CD14-positive monocyte (primary cell): Measurements from ENCODE around the gene NNAT. TPM values are rescaled to one million over a fixed set of nuclear protein-coding genes. Genes with fewer than 3 reads are reported as not detected.
"Not testable (repeated sequence)": the region's sequence is repeated elsewhere in the genome, so short reads cannot be mapped to it uniquely, and the experiment has no call there.

ENCODE experiments used
- DNase-seq, 3 donors: peaks; one replicate each; pipeline ENCODE4 v3.0.0-alpha.2; 2011 to 2022
- H2AFZ ChIP-seq: 2 replicates; pipeline ENCODE4 v1.6.0; 2012; ENCODE audit warnings: mild to moderate bottlenecking, low read depth, low read length, inconsistent platforms; ENCODE audit not compliant: insufficient read depth, poor library complexity, severe bottlenecking
- H3K27ac ChIP-seq, 2 donors: 1 replicate in 1 of 2; 2 replicates in 1 of 2; pipeline ENCODE4 v1.5.1; 2012 to 2013; ENCODE audit warnings: low read length in 2 of 2, control low read depth in 1 of 2, inconsistent platforms in 1 of 2, low read depth in 1 of 2, mild to moderate bottlenecking in 1 of 2
- H3K27me3 ChIP-seq, 2 donors: one replicate each; pipeline versions ENCODE4 v1.6.0 to v1.6.1; 2011 to 2013; ENCODE audit warnings: low read length in 2 of 2; ENCODE audit not compliant: control insufficient read depth in 2 of 2, insufficient read depth in 2 of 2
- H3K36me3 ChIP-seq, 2 donors: replicated peaks in 1 of 2; 1 replicate in 1 of 2; 2 replicates in 1 of 2; pipeline versions ENCODE4 v1.5.1 to v1.6.1; 2012 to 2013; ENCODE audit warnings: low read length in 2 of 2, control low read depth in 1 of 2, inconsistent platforms in 1 of 2, mild to moderate bottlenecking in 1 of 2; ENCODE audit not compliant: insufficient read depth in 2 of 2, control insufficient read depth in 1 of 2
- H3K4me1 ChIP-seq, 2 donors: 1 replicate in 1 of 2; 2 replicates in 1 of 2; pipeline versions ENCODE4 v1.5.1 to v1.6.1; 2012 to 2013; ENCODE audit warnings: low read length in 2 of 2, control low read depth in 1 of 2, inconsistent platforms in 1 of 2, mild to moderate bottlenecking in 1 of 2, moderate library complexity in 1 of 2; ENCODE audit not compliant: insufficient read depth in 2 of 2, control insufficient read depth in 1 of 2
- H3K4me2 ChIP-seq: replicated peaks from 2 replicates; pipeline ENCODE3; 2012; ENCODE audit warnings: low read length, moderate library complexity, mild to moderate bottlenecking; ENCODE audit not compliant: poor library complexity, severe bottlenecking; ENCODE audit errors: extremely low read depth
- H3K4me3 ChIP-seq, 3 experiments: fragments of 200-600 bp in 1 of 3; sonication (generic) in 1 of 3; replicated peaks in 1 of 3; 1 replicate in 2 of 3; 2 replicates in 1 of 3; pipeline ENCODE4 v1.5.1; 2011 to 2013; ENCODE audit warnings: low read length in 3 of 3, mild to moderate bottlenecking in 3 of 3, control low read depth in 2 of 3, low read depth in 2 of 3, inconsistent platforms in 1 of 3, moderate library complexity in 1 of 3
- H3K79me2 ChIP-seq: 2 replicates; pipeline ENCODE4 v1.6.0; 2012; ENCODE audit warnings: mild to moderate bottlenecking, control low read depth, inconsistent platforms, low read length, moderate library complexity; ENCODE audit not compliant: insufficient read depth
- H3K9ac ChIP-seq: 2 replicates; pipeline ENCODE4 v1.6.0; 2017; ENCODE audit warnings: low read length, mild to moderate bottlenecking; ENCODE audit not compliant: insufficient read depth, poor library complexity, severe bottlenecking
- H3K9me3 ChIP-seq, 2 donors: replicated peaks in 1 of 2; 1 replicate in 1 of 2; 2 replicates in 1 of 2; pipeline versions ENCODE4 v1.5.1 to v1.6.1; 2012 to 2013; ENCODE audit warnings: low read length in 2 of 2, control low read depth in 1 of 2; ENCODE audit not compliant: control insufficient read depth in 1 of 2, insufficient read depth in 1 of 2
- H4K20me1 ChIP-seq: 2 replicates; pipeline ENCODE4 v1.6.0; 2012; ENCODE audit warnings: mild to moderate bottlenecking, low read length, control low read depth, moderate library complexity; ENCODE audit not compliant: insufficient read depth
- H3K27ac Mint-ChIP-seq, 7 donors: one replicate each; pipeline ENCODE4 v1.8.0; 2020; ENCODE audit warnings: mild to moderate bottlenecking in 7 of 7, mixed read lengths in 7 of 7, moderate library complexity in 6 of 7, inconsistent platforms in 2 of 7
- H3K27me3 Mint-ChIP-seq, 3 donors: one replicate each; pipeline ENCODE4 v1.8.0; 2021 to 2022; ENCODE audit warnings: low read depth in 3 of 3, mild to moderate bottlenecking in 3 of 3, mixed read lengths in 3 of 3, moderate library complexity in 3 of 3, inconsistent platforms in 1 of 3
- H3K36me3 Mint-ChIP-seq, 2 donors: one replicate each; pipeline ENCODE4 v1.8.0; 2020; ENCODE audit warnings: mixed read lengths in 2 of 2, inconsistent platforms in 1 of 2, mild to moderate bottlenecking in 1 of 2
- H3K4me1 Mint-ChIP-seq: one replicate; pipeline ENCODE4 v1.8.0; 2020; ENCODE audit warnings: mild to moderate bottlenecking, mixed read lengths
- H3K4me3 Mint-ChIP-seq, 2 donors: one replicate each; pipeline ENCODE4 v1.8.0; 2020; ENCODE audit warnings: mild to moderate bottlenecking in 2 of 2, mixed read lengths in 2 of 2, moderate library complexity in 1 of 2
- H3K9me3 Mint-ChIP-seq, 7 donors: one replicate each; pipeline ENCODE4 v1.8.0; 2020 to 2022; ENCODE audit warnings: mixed read lengths in 7 of 7, mild to moderate bottlenecking in 6 of 7, moderate library complexity in 6 of 7, inconsistent platforms in 2 of 7
- WGBS: methylation state at CpG from one replicate; pipeline ENCODE4 v1.1.5; 2013; ENCODE audit warnings: missing lambda C conversion rate; ENCODE audit not compliant: insufficient coverage; 5-methylcytosine and 5-hydroxymethylcytosine counted together
- intact Hi-C, 2 donors: fragments of 100-400 bp; cut with micrococcal nuclease; formaldehyde crosslinking; loops; one replicate each; pipeline versions ENCODE4 v1.15.0 to v1.15.1; 2023
- polyA minus RNA-seq: library from RNA; depleted of rRNA, polyadenylated mRNA; stranded (reverse); fragments of >200 nt; gene quantifications from 2 replicates; pipeline ENCODE4 v1.2.3, GENCODE V29; 2012
- polyA plus RNA-seq, 3 donors: library from polyadenylated mRNA; depleted of rRNA in 1 of 3; unstranded in 2 of 3; stranded (reverse) in 1 of 3; fragments of 300-500 nt in 2 of 3; fragments of >200 nt in 1 of 3; fragmentation: Illumina TruSeq in 2 of 3; gene quantifications; 1 replicate in 2 of 3; 2 replicates in 1 of 3; pipeline ENCODE4 v1.2.3, GENCODE V29; 2012 to 2021
- total RNA-seq, 12 experiments: library from RNA in 1 of 12; stranded (reverse) in 1 of 12; fragments of 120-200 nt in 1 of 12; gene quantifications; one replicate each; pipeline ENCODE4 v1.2.4 and lab custom pipeline; 2013 to 2026; ENCODE audit warnings: mixed read lengths in 6 of 12, inconsistent platforms in 1 of 12
- TF ChIP-seq, protein P1 (sequence below): fragments of 200-600 bp; IDR thresholded peaks from one replicate; pipeline ENCODE4 v1.8.0; 2022; ENCODE audit warnings: antibody characterized with exemption, mild to moderate bottlenecking

Gene NNAT, protein sequence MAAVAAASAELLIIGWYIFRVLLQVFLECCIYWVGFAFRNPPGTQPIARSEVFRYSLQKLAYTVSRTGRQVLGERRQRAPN
- total RNA-seq (2013): 0.21 TPM
- polyA plus RNA-seq: not detected
- not detected in 2 replicates for polyA minus RNA-seq
- 0 to 0.23 (median 0) reads per million in 11 experiments for total RNA-seq (lab: John Stamatoyannopoulos, UW)

DNA sequence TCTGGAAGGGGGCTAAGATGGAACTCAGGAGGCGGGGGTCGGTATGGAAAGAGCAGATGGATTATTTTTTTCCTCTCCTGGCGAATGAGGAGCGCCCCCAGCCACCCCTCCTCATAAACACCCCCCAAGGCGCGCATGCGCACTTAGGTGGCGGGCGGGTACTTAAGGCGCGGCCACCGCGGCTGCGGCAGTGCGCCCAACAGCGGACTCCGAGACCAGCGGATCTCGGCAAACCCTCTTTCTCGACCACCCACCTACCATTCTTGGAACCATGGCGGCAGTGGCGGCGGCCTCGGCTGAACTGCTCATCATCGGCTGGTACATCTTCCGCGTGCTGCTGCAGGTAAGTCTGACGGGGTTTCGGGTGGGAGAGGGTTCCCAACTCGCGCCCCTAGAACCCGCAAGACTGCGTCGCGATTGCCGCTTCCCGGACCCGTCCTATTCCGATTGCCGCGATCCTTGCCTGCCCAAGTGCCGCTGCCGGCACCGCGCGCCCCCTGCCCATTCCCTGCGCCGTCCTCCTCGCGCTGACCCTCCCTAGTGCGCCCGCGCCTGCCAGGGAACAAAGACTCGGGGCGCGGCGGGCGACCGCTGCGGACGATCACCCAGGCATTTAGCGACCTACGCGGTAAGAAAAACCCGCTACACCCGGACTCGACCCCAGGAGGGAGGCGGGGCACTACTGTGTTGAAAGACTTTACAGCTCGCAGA lies at the start of gene NNAT:
Gene NNAT (plus strand): TSS at position 190 of the 711 bp plus-strand sequence. CDS start 82 bp downstream, at position 272.
- peaks cover 0 to 20% (median 14%) of the 10 kb centered on the region in 7 donors for H3K9me3 Mint-ChIP-seq
- DNase-seq: no peak
- H3K4me1 Mint-ChIP-seq: peaks cover 48% of the 10 kb centered on the region
- peaks cover 26 to 64% of the 10 kb centered on the region in 2 donors for H3K36me3 ChIP-seq
- peaks cover 99% of the 10 kb centered on the region for H4K20me1 ChIP-seq
- peak within 1 kb of the TSS; percentile 13 for H3K4me2 ChIP-seq
- peaks cover 18 to 34% (median 25%) of the 10 kb centered on the region in 3 donors for H3K27me3 Mint-ChIP-seq
- intact Hi-C loops: loop anchor here (10.0 kb wide), 2 partner anchors 116 to 256 kb away; partner anchors contain the start of gene GHRH (in 1 of the 2)
- peaks cover 20 to 21% of the 10 kb centered on the region in 2 donors for H3K4me1 ChIP-seq
- peaks cover 89% of the 10 kb centered on the region for H3K79me2 ChIP-seq
- 50% methylated on average over 52 of the region's 69 CpGs for WGBS
- no peak within 1 kb of the TSS for H3K27ac Mint-ChIP-seq
- TF ChIP-seq, protein P1, sequence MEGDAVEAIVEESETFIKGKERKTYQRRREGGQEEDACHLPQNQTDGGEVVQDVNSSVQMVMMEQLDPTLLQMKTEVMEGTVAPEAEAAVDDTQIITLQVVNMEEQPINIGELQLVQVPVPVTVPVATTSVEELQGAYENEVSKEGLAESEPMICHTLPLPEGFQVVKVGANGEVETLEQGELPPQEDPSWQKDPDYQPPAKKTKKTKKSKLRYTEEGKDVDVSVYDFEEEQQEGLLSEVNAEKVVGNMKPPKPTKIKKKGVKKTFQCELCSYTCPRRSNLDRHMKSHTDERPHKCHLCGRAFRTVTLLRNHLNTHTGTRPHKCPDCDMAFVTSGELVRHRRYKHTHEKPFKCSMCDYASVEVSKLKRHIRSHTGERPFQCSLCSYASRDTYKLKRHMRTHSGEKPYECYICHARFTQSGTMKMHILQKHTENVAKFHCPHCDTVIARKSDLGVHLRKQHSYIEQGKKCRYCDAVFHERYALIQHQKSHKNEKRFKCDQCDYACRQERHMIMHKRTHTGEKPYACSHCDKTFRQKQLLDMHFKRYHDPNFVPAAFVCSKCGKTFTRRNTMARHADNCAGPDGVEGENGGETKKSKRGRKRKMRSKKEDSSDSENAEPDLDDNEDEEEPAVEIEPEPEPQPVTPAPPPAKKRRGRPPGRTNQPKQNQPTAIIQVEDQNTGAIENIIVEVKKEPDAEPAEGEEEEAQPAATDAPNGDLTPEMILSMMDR: no peak
- H3K9ac ChIP-seq: no peak within 1 kb of the TSS
- peaks cover 4 to 26% of the 10 kb centered on the region in 2 donors for H3K27me3 ChIP-seq
- H2AFZ ChIP-seq: no peak within 1 kb of the TSS
- peak within 1 kb of the TSS in 1 of 3 experiments; percentile 23 for H3K4me3 ChIP-seq
- peaks cover 0 to 14% of the 10 kb centered on the region in 2 donors for H3K9me3 ChIP-seq
- peak within 1 kb of the TSS; percentile 39 to 76 for H3K4me3 Mint-ChIP-seq
- H3K36me3 Mint-ChIP-seq: peaks cover 64 to 66% of the 10 kb centered on the region in 2 donors
- H3K27ac ChIP-seq: peak within 1 kb of the TSS in 1 of 2 donors; percentile 19

DNA sequence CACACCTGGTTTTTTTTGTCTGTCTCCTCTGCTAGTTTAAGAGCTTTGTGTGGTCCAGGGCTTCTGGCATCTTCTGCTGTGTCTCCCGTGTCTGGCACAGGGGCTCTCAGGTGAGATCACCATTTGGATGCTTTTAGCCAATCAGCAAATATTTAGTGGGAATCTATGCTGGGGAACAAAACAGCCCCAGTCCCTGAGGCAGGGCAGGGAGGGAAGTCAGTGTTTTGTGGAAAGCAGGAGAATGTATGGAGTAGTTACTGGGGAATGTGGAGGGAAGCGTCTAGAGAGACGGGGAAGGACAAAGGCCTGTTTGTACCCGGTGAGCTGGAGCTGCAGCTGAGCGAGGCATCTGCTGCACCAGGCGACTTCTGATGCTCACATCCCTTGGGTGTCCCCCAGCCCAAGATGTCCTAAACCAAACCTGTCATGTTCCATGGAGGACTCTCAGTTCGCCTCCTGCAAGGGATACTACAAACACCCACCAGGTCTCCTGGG lies 49.3 kb upstream of the NNAT start:
- WGBS: 98% methylated on average over 4 of the region's 7 CpGs
- H3K36me3 ChIP-seq: no peaks in the 10 kb centered on the region
- peaks cover 5% of the 10 kb centered on the region for H3K4me1 Mint-ChIP-seq
- no peaks in the 10 kb centered on the region for H3K36me3 Mint-ChIP-seq
- H3K4me1 ChIP-seq: no peaks in the 10 kb centered on the region
- no peak overlapping the region for H3K4me2 ChIP-seq
- no peak for DNase-seq
- peak overlapping the region in 1 of 7 donors; percentile 12 for H3K27ac Mint-ChIP-seq
- no peak overlapping the region for H3K4me3 ChIP-seq
- H2AFZ ChIP-seq: no peak overlapping the region
- no peak overlapping the region for H3K4me3 Mint-ChIP-seq
- H3K9me3 Mint-ChIP-seq: peaks cover 0 to 11% (median 3%) of the 10 kb centered on the region in 7 donors
- H3K9me3 ChIP-seq: no peaks in the 10 kb centered on the region
- no peak overlapping the region for H3K27ac ChIP-seq
- no peaks in the 10 kb centered on the region for H4K20me1 ChIP-seq
- no peak overlapping the region for H3K9ac ChIP-seq
- H3K79me2 ChIP-seq: no peaks in the 10 kb centered on the region
- intact Hi-C loops: no loop called here
- H3K27me3 ChIP-seq: peaks cover 0 to 2% of the 10 kb centered on the region in 2 donors
- peaks cover 17 to 20% (median 17%) of the 10 kb centered on the region in 3 donors for H3K27me3 Mint-ChIP-seq
- TF ChIP-seq, protein P1: no peak

DNA sequence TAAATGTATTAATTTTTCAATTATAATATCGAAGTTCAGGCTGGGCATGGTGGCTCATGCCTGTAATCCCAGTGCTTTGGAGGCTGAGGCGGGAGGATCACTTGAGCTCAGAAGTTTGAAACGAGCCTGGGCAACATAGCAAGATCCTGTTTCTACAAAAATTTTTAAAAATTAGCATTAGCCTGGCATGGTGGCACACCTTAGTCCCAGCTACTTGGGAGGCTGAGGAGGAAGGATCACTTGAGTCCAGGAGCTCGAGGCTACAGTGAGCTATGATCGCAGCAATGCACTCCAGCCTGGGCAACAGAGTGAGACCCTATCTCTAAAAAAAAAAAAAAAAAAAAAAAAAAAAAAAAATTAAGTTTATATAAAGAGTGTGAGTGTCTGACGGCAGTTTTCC lies 48.6 kb upstream of the NNAT start:
- H3K27ac Mint-ChIP-seq, H4K20me1 ChIP-seq, H3K36me3 ChIP-seq, H3K79me2 ChIP-seq, DNase-seq, H3K36me3 Mint-ChIP-seq, H3K27me3 ChIP-seq, intact Hi-C loops, H3K9me3 ChIP-seq, H3K4me3 Mint-ChIP-seq, H3K4me3 ChIP-seq, H3K4me1 Mint-ChIP-seq, H3K4me2 ChIP-seq, H3K9ac ChIP-seq, H2AFZ ChIP-seq, H3K4me1 ChIP-seq, H3K27ac ChIP-seq: not testable (repeated sequence)
- peaks cover 13 to 17% (median 14%) of the 10 kb centered on the region in 3 donors for H3K27me3 Mint-ChIP-seq
- no CpG with 5 or more reads among the region's 6 CpGs for WGBS
- H3K9me3 Mint-ChIP-seq: peaks cover 0 to 11% (median 3%) of the 10 kb centered on the region in 7 donors
